ENCODE results near the gene RERE.
"Not testable (repeated sequence)": the region's sequence is repeated elsewhere in the genome, so short reads cannot be mapped to it uniquely, and the experiment has no call there.

RERE gene

GRCh38 chr1:8751984-8752383 is 65.5 kb downstream of the RERE start:
- DNase-seq (ENCODE audit: low spot score), result no peak

GRCh38 chr1:8747879-8748825 is 69.3 kb downstream of the RERE start:
- DNase-seq (ENCODE audit: low spot score), result no peak

- no peak for DNase-seq (ENCODE audit: low spot score)
These were observed 70.9 kb downstream of the RERE start for GRCh38 chr1:8746554-8746953.

GRCh38 chr1:8745749-8746390 is 71.6 kb downstream of the RERE start:
- DNase-seq (ENCODE audit: low spot score), result no peak

- no peak for DNase-seq (ENCODE audit: low spot score)
These were observed 72.1 kb downstream of the RERE start for GRCh38 chr1:8745346-8745745.

- DNase-seq (ENCODE audit: low spot score), result no peak
These were observed 75.2 kb downstream of the RERE start for GRCh38 chr1:8742022-8742924.

GRCh38 chr1:8740034-8740449 is 77.4 kb downstream of the RERE start:
- no peak for DNase-seq (ENCODE audit: low spot score)

GRCh38 chr1:8739377-8739776 is 78.1 kb downstream of the RERE start:
- no peak for DNase-seq (ENCODE audit: low spot score)

GRCh38 chr1:8736927-8737326 is 80.5 kb downstream of the RERE start:
- no peak for DNase-seq (ENCODE audit: low spot score)

- no peak for DNase-seq (ENCODE audit: low spot score)
These were observed 84.0 kb downstream of the RERE start for GRCh38 chr1:8733484-8733883.

GRCh38 chr1:8731162-8731561 is 86.3 kb downstream of the RERE start:
- no peak for DNase-seq (ENCODE audit: low spot score)

- DNase-seq (ENCODE audit: low spot score), result no peak
These were observed 89.0 kb downstream of the RERE start for GRCh38 chr1:8728464-8728863.

- peak; percentile 69 for DNase-seq (ENCODE audit: low spot score)
These were observed 89.6 kb downstream of the RERE start for GRCh38 chr1:8727809-8728213.

- not testable (repeated sequence) for DNase-seq (ENCODE audit: low spot score)
These were observed 90.1 kb downstream of the RERE start for GRCh38 chr1:8727316-8727715.

GRCh38 chr1:8726801-8727186 is 90.6 kb downstream of the RERE start:
- DNase-seq (ENCODE audit: low spot score), result not testable (repeated sequence)

- DNase-seq (ENCODE audit: low spot score), result no peak
These were observed 94.4 kb downstream of the RERE start for GRCh38 chr1:8723010-8723409.

- DNase-seq (ENCODE audit: low spot score), result no peak
These were observed 95.1 kb downstream of the RERE start for GRCh38 chr1:8722366-8722765.

GRCh38 chr1:8721679-8722324 is 95.6 kb downstream of the RERE start:
- DNase-seq (ENCODE audit: low spot score), result no peak

- DNase-seq (ENCODE audit: low spot score), result no peak
These were observed 97.1 kb downstream of the RERE start for GRCh38 chr1:8720347-8720746.

GRCh38 chr1:8718850-8719361 is 98.5 kb downstream of the RERE start:
- no peak for DNase-seq (ENCODE audit: low spot score)

- no peak for DNase-seq (ENCODE audit: low spot score)
These were observed 100.3 kb downstream of the RERE start for GRCh38 chr1:8717148-8717547.

GRCh38 chr1:8716238-8716637 is 101.2 kb downstream of the RERE start:
- no peak for DNase-seq (ENCODE audit: low spot score)

All from left forelimb (tissue), 1 donor.